Measurements from ENCODE around the gene C8G.

GRCh38 chr9:136946228-136947027 is 1.4 kb downstream of the C8G start:
- TF ChIP-seq, protein P1, sequence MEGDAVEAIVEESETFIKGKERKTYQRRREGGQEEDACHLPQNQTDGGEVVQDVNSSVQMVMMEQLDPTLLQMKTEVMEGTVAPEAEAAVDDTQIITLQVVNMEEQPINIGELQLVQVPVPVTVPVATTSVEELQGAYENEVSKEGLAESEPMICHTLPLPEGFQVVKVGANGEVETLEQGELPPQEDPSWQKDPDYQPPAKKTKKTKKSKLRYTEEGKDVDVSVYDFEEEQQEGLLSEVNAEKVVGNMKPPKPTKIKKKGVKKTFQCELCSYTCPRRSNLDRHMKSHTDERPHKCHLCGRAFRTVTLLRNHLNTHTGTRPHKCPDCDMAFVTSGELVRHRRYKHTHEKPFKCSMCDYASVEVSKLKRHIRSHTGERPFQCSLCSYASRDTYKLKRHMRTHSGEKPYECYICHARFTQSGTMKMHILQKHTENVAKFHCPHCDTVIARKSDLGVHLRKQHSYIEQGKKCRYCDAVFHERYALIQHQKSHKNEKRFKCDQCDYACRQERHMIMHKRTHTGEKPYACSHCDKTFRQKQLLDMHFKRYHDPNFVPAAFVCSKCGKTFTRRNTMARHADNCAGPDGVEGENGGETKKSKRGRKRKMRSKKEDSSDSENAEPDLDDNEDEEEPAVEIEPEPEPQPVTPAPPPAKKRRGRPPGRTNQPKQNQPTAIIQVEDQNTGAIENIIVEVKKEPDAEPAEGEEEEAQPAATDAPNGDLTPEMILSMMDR (conservative IDR thresholded peaks at IDR 0.05; ENCODE audit: low read depth, low read length), result no peak
- TF ChIP-seq POLR2A (IDR thresholded peaks at IDR 0.05; ENCODE audit: low read depth, low read length) (no peak), SMC3 (IDR thresholded peaks at IDR 0.05; ENCODE audit: low read depth, low read length) (no peak), NFE2L2 (IDR thresholded peaks at IDR 0.05; ENCODE audit: low read depth, low read length) (no peak)
- TF ChIP-seq, protein P2, sequence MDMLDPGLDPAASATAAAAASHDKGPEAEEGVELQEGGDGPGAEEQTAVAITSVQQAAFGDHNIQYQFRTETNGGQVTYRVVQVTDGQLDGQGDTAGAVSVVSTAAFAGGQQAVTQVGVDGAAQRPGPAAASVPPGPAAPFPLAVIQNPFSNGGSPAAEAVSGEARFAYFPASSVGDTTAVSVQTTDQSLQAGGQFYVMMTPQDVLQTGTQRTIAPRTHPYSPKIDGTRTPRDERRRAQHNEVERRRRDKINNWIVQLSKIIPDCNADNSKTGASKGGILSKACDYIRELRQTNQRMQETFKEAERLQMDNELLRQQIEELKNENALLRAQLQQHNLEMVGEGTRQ (IDR thresholded peaks at IDR 0.05; ENCODE audit: low read depth, low read length), result no peak

Data from IMR-90 (cell line).